Activated CD4-positive, alpha-beta memory T cell treated with anti-CD3 and anti-CD28 coated beads, Interleukin-2, amount 10 ng/mL, durations not matched to agents 7 days and 5 days (primary cell): ENCODE data around the gene TOR2A. TPM values are rescaled to one million over a fixed set of nuclear protein-coding genes. Genes with fewer than 3 reads are reported as not detected.
A peak's percentile ranks its signal among the peaks of the same experiment; 100 is the strongest.
"Not testable (repeated sequence)": the region's sequence is repeated elsewhere in the genome, so short reads cannot be mapped to it uniquely, and the experiment has no call there.

Source experiments
- CTCF ChIA-PET: fragments of 350-600 bp; sonication (Branson Sonifier 250); formaldehyde crosslinking; loops from one replicate; lab custom pipeline; 2021; ENCODE audit warnings: antibody characterized with exemption, inconsistent platforms; lab: Charles Lee
- POLR2A ChIA-PET: fragments of 350-600 bp; sonication (Branson Sonifier 250); formaldehyde crosslinking; loops from one replicate; lab custom pipeline; 2021; ENCODE audit warnings: antibody characterized with exemption; lab: Charles Lee
- DNase-seq: peaks from one replicate; pipeline ENCODE4 v3.0.0-alpha.2; 2020
- H3K27ac Mint-ChIP-seq: one replicate; pipeline ENCODE4 v1.8.0; 2021; ENCODE audit warnings: mild to moderate bottlenecking, mixed read lengths
- H3K27me3 Mint-ChIP-seq: one replicate; pipeline ENCODE4 v1.8.0; 2021; ENCODE audit warnings: mixed read lengths
- H3K36me3 Mint-ChIP-seq: one replicate; pipeline ENCODE4 v1.8.0; 2021; ENCODE audit warnings: low read depth, mixed read lengths
- H3K4me1 Mint-ChIP-seq: one replicate; pipeline ENCODE4 v1.8.0; 2021; ENCODE audit warnings: mixed read lengths
- H3K4me3 Mint-ChIP-seq: one replicate; pipeline ENCODE4 v1.8.0; 2021; ENCODE audit warnings: mild to moderate bottlenecking, mixed read lengths
- H3K9me3 Mint-ChIP-seq: one replicate; pipeline ENCODE4 v1.8.0; 2021; ENCODE audit warnings: mixed read lengths
- total RNA-seq, 2 experiments: library from RNA; stranded (reverse); gene quantifications; one replicate each; pipeline ENCODE4 v1.2.3, GENCODE V29; 2021

Gene TOR2A
- 10 to 100 TPM; 20.6 to 23.3 TPM for total RNA-seq

DNA sequence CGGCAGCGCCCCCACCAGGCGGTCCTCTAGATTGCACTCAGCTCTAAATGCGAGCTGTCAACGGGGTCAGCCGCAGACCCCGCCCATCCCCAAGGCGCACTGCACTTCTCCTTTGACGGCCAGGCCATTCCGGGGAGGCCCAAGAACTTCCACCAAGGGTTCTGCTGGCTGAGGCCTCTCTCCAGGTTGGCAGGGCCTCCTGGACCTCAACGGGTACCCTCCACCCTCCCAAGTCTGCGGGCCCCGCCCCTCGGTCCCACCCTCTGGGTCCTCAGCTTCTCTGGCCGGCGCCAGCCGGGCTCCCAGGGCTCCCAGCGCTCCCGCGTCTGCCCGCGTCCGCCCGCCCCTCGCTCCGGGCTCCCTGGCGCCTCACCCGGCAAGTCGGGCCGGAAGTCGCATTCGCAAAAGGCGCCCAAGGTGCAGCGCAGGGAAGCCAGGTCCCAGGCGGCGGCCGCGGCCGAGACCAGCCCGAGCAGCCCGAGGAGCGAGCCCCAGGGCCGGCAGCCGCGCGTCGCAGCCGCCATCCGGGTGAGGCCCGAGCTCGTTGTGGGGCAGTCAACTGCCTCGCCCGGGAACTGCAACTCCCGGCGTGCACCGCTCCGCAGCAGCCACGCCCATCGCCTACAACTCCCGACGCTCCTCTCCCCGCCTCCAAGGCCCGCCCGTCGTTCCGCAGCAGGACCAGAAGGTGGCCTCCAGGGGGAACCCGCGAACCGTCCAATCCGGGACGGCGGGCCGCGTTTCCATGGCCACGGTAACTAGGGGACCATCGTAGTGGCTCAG is at the start of gene TOR2A:
TOR2A (minus strand) TSS at position 548 of the 783 bp plus-strand sequence; CDS start at position 524, 24 bp downstream.
- H3K4me1 Mint-ChIP-seq, result peaks cover 23% of the 10 kb centered on the region
- peaks cover 21% of the 10 kb centered on the region for H3K36me3 Mint-ChIP-seq
- H3K4me3 Mint-ChIP-seq, result peak within 1 kb of the TSS; percentile 79
- H3K9me3 Mint-ChIP-seq, result no peaks in the 10 kb centered on the region
- CTCF ChIA-PET, result interaction anchor here (0.6 to 3.4 kb wide), 85 partner anchors 10 to 951 kb away, joined by 3 to 49 read pairs (median 5); partner anchors contain the start of genes CDK9, CFAP157, FPGS and LRSAM1
- no peaks in the 10 kb centered on the region for H3K27me3 Mint-ChIP-seq
- DNase-seq, result peak; percentile 98
- POLR2A ChIA-PET, result interaction anchor here (0.6 to 2.0 kb wide), 36 partner anchors 13 to 410 kb away, joined by 3 to 23 read pairs (median 4); partner anchors contain the start of genes CDK9, CFAP157, EEIG1 and ENG
- H3K27ac Mint-ChIP-seq, result peak within 1 kb of the TSS; percentile 82

DNA sequence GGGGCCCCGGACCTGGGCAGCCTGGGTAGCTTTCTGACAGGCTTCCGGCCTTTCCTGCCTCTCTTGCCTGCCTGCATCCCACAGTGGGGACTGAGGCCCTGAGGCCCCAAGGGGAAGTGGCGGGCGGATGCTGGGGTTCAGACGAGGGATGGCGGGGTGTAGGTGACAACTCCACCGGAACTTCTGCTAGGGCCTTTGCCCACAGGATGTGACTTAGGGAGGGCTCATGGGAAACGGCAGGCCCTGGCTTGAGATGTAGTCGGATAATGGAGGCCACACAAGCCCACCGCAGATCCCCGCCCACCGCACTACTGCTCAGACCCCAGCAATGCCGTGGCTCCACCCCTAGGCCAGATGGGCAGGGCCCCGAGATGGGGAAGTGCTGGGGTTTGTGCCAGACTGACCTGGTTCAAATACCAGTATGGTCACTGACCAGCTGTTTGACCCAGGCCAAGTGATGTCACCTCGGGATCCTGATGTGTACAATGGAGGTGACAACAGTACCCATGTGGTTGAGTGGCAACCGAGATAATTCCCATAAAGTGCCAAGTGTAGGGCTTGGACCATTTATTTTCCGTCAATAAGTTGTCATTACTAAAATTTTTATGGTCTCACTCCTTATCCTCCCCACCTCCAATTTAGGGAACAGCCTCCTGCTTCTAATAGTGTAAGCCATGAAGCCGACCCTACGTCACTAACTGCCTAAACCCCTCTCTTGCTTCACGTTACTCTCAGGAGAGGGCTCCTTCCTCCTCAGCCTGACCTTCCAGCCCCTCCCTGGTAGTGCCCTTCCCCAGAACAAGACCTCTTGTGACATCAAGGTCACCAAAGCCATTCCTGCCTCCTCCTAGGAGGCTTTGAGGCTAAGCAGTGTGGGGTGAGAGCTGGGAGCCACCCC is 48.3 kb upstream of the TOR2A start:
- no peaks in the 10 kb centered on the region for H3K27me3 Mint-ChIP-seq
- H3K36me3 Mint-ChIP-seq, result peaks cover 25% of the 10 kb centered on the region
- peak overlapping the region; percentile 93 for H3K27ac Mint-ChIP-seq
- ChIA-PET POLR2A (interaction anchor here (0.6 to 7.0 kb wide), 14 partner anchors 10 to 332 kb away, joined by 3 to 77 read pairs (median 3); partner anchors contain the start of genes LRSAM1, RPL12 and TOR2A), CTCF (interaction anchor here (0.6 to 7.3 kb wide), 13 partner anchors 10 to 405 kb away, joined by 3 to 90 read pairs (median 4); partner anchors contain the start of genes ST6GALNAC4 and TOR2A)
- H3K4me3 Mint-ChIP-seq, result peak overlapping the region; percentile 82
- peak; percentile 91 for DNase-seq
- peaks cover 76% of the 10 kb centered on the region for H3K4me1 Mint-ChIP-seq
- no peaks in the 10 kb centered on the region for H3K9me3 Mint-ChIP-seq

GRCh38 chr9:127781806-127782205 is 46.7 kb upstream of the TOR2A start:
- Mint-ChIP-seq H3K4me3 (peak overlapping the region; percentile 60), H3K27ac (peak overlapping the region; percentile 93), H3K27me3 (no peaks in the 10 kb centered on the region), H3K9me3 (no peaks in the 10 kb centered on the region), H3K36me3 (peaks cover 23% of the 10 kb centered on the region), H3K4me1 (peaks cover 65% of the 10 kb centered on the region)
- no peak for DNase-seq
- ChIA-PET CTCF (interaction anchor here (1.6 to 7.3 kb wide), 3 partner anchors 13 to 136 kb away, joined by 3 to 90 read pairs (median 7); partner anchors contain the start of gene ST6GALNAC4), POLR2A (interaction anchor here (1.2 to 7.0 kb wide), 6 partner anchors 11 to 189 kb away, joined by 3 to 77 read pairs (median 4); partner anchors contain the start of gene TOR2A)

GRCh38 chr9:127780909-127781308 is 45.8 kb upstream of the TOR2A start:
- H3K9me3 Mint-ChIP-seq, H3K27me3 Mint-ChIP-seq, H3K4me3 Mint-ChIP-seq, DNase-seq: not testable (repeated sequence)
- ChIA-PET POLR2A (interaction anchor here (2.4 kb wide), 1 partner anchor 10 kb away, joined by 9 read pairs; no protein-coding TSS in a partner anchor), CTCF (interaction anchor here (0.6 to 7.3 kb wide), 3 partner anchors 12 to 533 kb away, joined by 3 to 90 read pairs (median 3); partner anchors contain the start of gene TOR2A)
- Mint-ChIP-seq H3K27ac (peak overlapping the region; percentile 99), H3K4me1 (peaks cover 66% of the 10 kb centered on the region), H3K36me3 (peaks cover 26% of the 10 kb centered on the region)

DNA sequence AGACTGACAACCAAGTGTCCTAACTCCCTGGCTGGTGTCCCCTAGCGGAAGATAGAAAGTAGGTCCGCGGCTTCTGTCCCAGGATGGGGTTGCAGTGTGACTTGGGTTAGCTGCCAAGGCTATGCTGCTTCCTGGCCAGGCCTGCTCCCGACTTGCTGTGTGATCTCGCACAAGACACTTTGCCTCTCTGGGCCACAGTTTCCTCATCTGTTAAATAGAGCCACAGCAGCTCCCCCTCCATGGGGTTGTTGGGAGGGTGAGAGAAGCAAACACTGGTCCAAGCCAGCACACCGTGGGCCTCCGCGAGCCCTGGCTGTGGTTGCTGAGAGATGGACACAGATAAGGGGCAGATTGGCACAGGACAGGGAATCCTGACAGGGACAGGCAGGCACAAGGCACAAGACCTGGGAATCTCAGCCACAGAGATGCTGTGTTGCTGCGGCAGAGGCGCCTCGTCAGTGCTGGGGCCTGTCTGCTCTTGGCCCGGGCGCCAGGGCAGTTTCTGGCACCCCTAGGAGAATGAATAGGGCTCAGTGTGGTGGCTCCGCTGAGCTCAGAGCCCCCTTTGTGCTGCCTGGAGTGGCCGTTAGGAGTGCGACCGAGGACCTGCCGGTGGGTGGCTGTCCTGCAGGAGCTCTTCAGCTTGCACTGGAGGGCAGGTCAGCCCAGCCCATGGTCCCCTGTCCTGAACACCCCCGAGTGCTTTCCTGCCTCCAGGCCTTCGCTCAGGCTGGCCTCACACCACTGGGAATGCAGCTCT is 45.2 kb upstream of the TOR2A start:
- H3K4me3 Mint-ChIP-seq, result peak overlapping the region; percentile 41
- ChIA-PET CTCF (interaction anchor here (0.6 to 7.3 kb wide), 4 partner anchors 12 to 532 kb away, joined by 3 to 90 read pairs (median 11); partner anchors contain the start of gene TOR2A), POLR2A (interaction anchor here (1.1 to 2.4 kb wide), 4 partner anchors 9 to 329 kb away, joined by 3 to 9 read pairs (median 6); partner anchors contain the start of genes LRSAM1 and RPL12)

GRCh38 chr9:127779136-127779981 is 44.3 kb upstream of the TOR2A start:
- Mint-ChIP-seq H3K27me3 (no peaks in the 10 kb centered on the region), H3K4me1 (peaks cover 67% of the 10 kb centered on the region), H3K4me3 (peak overlapping the region; percentile 100), H3K9me3 (no peaks in the 10 kb centered on the region), H3K36me3 (peaks cover 28% of the 10 kb centered on the region), H3K27ac (peak overlapping the region; percentile 99)
- POLR2A ChIA-PET, result interaction anchor here (0.8 to 2.4 kb wide), 14 partner anchors 8 to 328 kb away, joined by 3 to 10 read pairs (median 4); partner anchors contain the start of genes LRSAM1, RPL12 and TOR2A
- DNase-seq, result peak; percentile 69
- CTCF ChIA-PET, result interaction anchor here (0.5 to 7.3 kb wide), 6 partner anchors 11 to 256 kb away, joined by 3 to 90 read pairs (median 4); partner anchors contain the start of gene TOR2A

More for the DNA sequence above, 45.2 kb upstream of the TOR2A start:
- peaks cover 66% of the 10 kb centered on the region for H3K4me1 Mint-ChIP-seq
- H3K9me3 Mint-ChIP-seq, result no peaks in the 10 kb centered on the region
- H3K27me3 Mint-ChIP-seq, result no peaks in the 10 kb centered on the region
- no peak for DNase-seq
- peaks cover 26% of the 10 kb centered on the region for H3K36me3 Mint-ChIP-seq
- H3K27ac Mint-ChIP-seq, result peak overlapping the region; percentile 99

DNA sequence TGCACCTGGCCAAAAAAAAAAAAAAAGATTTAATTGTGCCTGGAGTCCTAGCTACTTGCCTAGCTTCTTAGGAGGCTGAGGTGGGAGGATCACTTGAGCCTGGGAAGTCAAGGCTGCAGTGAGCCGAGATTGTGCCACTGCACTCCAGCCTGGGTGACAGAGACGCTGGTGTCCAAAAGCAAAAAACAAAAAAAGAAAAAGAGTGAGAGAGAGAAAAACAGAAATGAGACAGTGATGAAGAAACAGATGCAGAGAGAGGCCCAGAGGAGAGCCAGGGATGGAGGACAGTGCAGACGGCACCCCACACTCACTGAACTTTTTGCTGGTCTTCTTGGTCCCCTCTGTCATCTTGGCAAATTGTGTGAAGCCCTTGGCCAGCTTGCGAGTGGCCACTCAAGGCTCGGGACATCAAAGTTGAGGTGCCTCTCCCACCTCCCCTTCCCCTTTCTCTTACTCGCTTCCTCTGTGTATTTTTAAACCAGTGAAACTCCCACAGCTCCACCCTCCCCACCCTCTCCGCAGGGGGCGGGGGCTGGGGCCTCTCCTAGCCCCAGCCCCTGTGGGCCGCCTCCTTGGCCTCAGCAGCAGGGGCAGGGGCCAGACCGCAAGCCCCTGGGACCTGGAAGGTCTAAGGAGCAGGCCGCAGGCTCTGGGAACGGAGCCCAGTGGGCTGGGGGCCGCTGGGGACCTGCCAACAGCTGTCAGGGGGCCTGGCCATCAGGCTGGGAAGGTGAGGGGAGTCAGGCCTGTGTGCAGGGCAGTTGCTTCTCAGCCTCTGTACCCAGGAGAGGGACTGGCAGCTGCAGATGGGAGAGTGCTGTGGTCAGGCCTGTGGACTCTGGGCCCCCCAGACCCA is 43.4 kb upstream of the TOR2A start, which contains the start of gene SH2D3C:
SH2D3C (minus strand) TSS at position 387 of the 856 bp plus-strand sequence; CDS start at position 348, 39 bp downstream.
- peak within 1 kb of the TSS; percentile 100 for H3K4me3 Mint-ChIP-seq
- ChIA-PET CTCF (interaction anchor here (0.5 to 7.3 kb wide), 9 partner anchors 10 to 257 kb away, joined by 3 to 90 read pairs (median 4); partner anchors contain the start of gene TOR2A), POLR2A (interaction anchor here (0.8 to 2.4 kb wide), 14 partner anchors 7 to 327 kb away, joined by 3 to 10 read pairs (median 4); partner anchors contain the start of genes LRSAM1, RPL12 and TOR2A)
- peaks cover 65% of the 10 kb centered on the region for H3K4me1 Mint-ChIP-seq
- no peaks in the 10 kb centered on the region for H3K9me3 Mint-ChIP-seq
- peaks cover 35% of the 10 kb centered on the region for H3K36me3 Mint-ChIP-seq
- peak; percentile 65 for DNase-seq
- H3K27ac Mint-ChIP-seq, result peak within 1 kb of the TSS; percentile 99
- no peaks in the 10 kb centered on the region for H3K27me3 Mint-ChIP-seq

GRCh38 chr9:127777368-127777980 is 42.4 kb upstream of the TOR2A start:
- Mint-ChIP-seq H3K4me3 (peak overlapping the region; percentile 100), H3K4me1 (peaks cover 64% of the 10 kb centered on the region), H3K27ac (peak overlapping the region; percentile 99), H3K27me3 (no peaks in the 10 kb centered on the region), H3K36me3 (peaks cover 38% of the 10 kb centered on the region), H3K9me3 (no peaks in the 10 kb centered on the region)
- ChIA-PET CTCF (interaction anchor here (0.8 to 3.0 kb wide), 3 partner anchors 10 to 42 kb away, joined by 3 to 19 read pairs (median 5); partner anchors contain the start of gene TOR2A), POLR2A (interaction anchor here (0.9 to 1.9 kb wide), 4 partner anchors 8 to 42 kb away, joined by 3 to 10 read pairs (median 6); partner anchors contain the start of gene TOR2A)
- peak; percentile 32 for DNase-seq

GRCh38 chr9:127776924-127777289 is 41.8 kb upstream of the TOR2A start:
- Mint-ChIP-seq H3K4me3 (peak overlapping the region; percentile 100), H3K27ac (peak overlapping the region; percentile 99), H3K36me3 (peaks cover 44% of the 10 kb centered on the region), H3K4me1 (peaks cover 63% of the 10 kb centered on the region), H3K27me3 (no peaks in the 10 kb centered on the region), H3K9me3 (no peaks in the 10 kb centered on the region)
- DNase-seq, result peak; percentile 36
- CTCF ChIA-PET, result interaction anchor here (0.9 to 2.5 kb wide), 5 partner anchors 8 to 42 kb away, joined by 3 to 15 read pairs (median 7); partner anchors contain the start of genes CDK9 and TOR2A
- POLR2A ChIA-PET, result interaction anchor here (0.9 to 1.5 kb wide), 7 partner anchors 8 to 139 kb away, joined by 3 to 19 read pairs (median 3); partner anchors contain the start of genes CDK9, PTRH1 and TTC16
